K562 (cell line): ENCODE measurements around the gene KNG1. TPM values are rescaled to one million over a fixed set of nuclear protein-coding genes. Genes with fewer than 3 reads are reported as not detected.

Source experiments
- HOXB6 ChIP-seq: fragments of 250-450 bp; sonication (Bioruptor Pico); IDR thresholded peaks from 2 replicates; pipeline ENCODE4 v1.5.1; 2022; ENCODE audit warnings: mild to moderate bottlenecking, borderline replicate concordance
- NEUROD1 ChIP-seq: fragments of 150-350 bp; IDR thresholded peaks from 2 replicates; pipeline ENCODE4 v1.6.1; 2014; ENCODE audit warnings: borderline replicate concordance, low read length, low read depth; ENCODE audit not compliant: partially characterized antibody
- SOX6 ChIP-seq: fragments of 450-650 bp; IDR thresholded peaks from 2 replicates; pipeline ENCODE4 v1.6.1; 2014; ENCODE audit warnings: mild to moderate bottlenecking
- microRNA counts: library from miRNA; unstranded; fragments of <30 nt; microRNA quantifications from one replicate; lab custom pipeline; 2016
- microRNA-seq: library from miRNA; unstranded; fragments of <30 nt; microRNA quantifications from one replicate; pipeline ENCODE4, GENCODE V29; 2018; ENCODE audit warnings: borderline microRNAs expressed
- polyA plus RNA-seq, 8 experiments: library from polyadenylated mRNA; depleted of rRNA in 4 of 8; stranded (reverse) in 5 of 8; unstranded in 3 of 8; fragments of >200 nt; fragmentation: Nextera tagmentation in 2 of 8; fragmentation: Illumina TruSeq in 1 of 8; extraction: Ambion mirVana in 2 of 8; extraction: Trizol in 1 of 8; gene quantifications; 2 replicates each; pipeline versions ENCODE4 v1.2.1 to v1.2.3, GENCODE V29; 2011 to 2014; ENCODE audit warnings: inconsistent platforms in 1 of 8, missing spikeins in 1 of 8
- small RNA-seq: library from RNA; depleted of rRNA; stranded (forward); fragments of <200 nt; gene quantifications from one replicate; pipeline ENCODE3, GENCODE V24; 2014
- total RNA-seq, 7 experiments: library from RNA; depleted of rRNA in 6 of 7; stranded (reverse); fragments of >200 nt in 6 of 7; fragmentation: Illumina TruSeq in 2 of 7; extraction: Trizol in 2 of 7; gene quantifications; 2 replicates each; pipeline versions ENCODE4 v1.2.1 to v1.2.3, GENCODE V29; 2011 to 2021; ENCODE audit warnings: low replicate concordance in 1 of 7

KNG1 gene
- total and polyA plus RNA-seq, 9 of the 15 experiments (the other 6 are each of a cell fraction or from before 2014, with no cell fraction given), result 0.09 TPM; not detected in 8

- TF ChIP-seq HOXB6 (CRISPR knock-in tag) (peak; percentile 68; the same call in 1 of the 2 replicates), SOX6 (no peak), NEUROD1 (no peak)
These were observed 73.3 kb downstream of the KNG1 start (continued) for GRCh38 chr3:186790261-186790981.

MicroRNAs encoded within 50 kb of the gene (microRNA counts, 767-probe panel; counts per million panel counts)
- microRNA hsa-miR-1248 (lab: Ali Mortazavi, UCI), result 1,344 counts per million, percentile 32 among the panel's probes with 10 or more counts

Small RNAs within 50 kb of the gene (microRNA-seq; reads per million reads assigned to microRNA genes)
- gene MIR1248, result 1.0 reads per million, percentile 7 among the genes with 10 or more reads in this experiment

Small RNAs within 50 kb of the gene (small RNA-seq; reads per million reads assigned to genes)
- gene RF00092 (not detected), gene RNU6-1105P (not detected), gene SNORA4 (not detected), gene SNORA63 (not detected), gene SNORA81 (not detected), gene SNORD2 (not detected)

Other genes with a start within 250 kb of the KNG1 start
Only the 7 nearest of the 10 such genes appear.
- 68.1 and 71.4 TPM in 2 replicates for gene DNAJB11, start 146.6 kb upstream of the KNG1 start, total RNA-seq (2014; rRNA removed)
- 63.8 and 65.7 TPM in 2 replicates for gene DNAJB11, start 146.6 kb upstream of the KNG1 start, total RNA-seq (2014; rRNA removed; fragmentation: Illumina TruSeq; extraction: Trizol)
- gene DNAJB11, start 146.6 kb upstream of the KNG1 start, total RNA-seq (2015; rRNA removed; fragmentation: Illumina TruSeq; extraction: Trizol), result 67.1 and 67.7 TPM in 2 replicates
- gene DNAJB11, start 146.6 kb upstream of the KNG1 start, total RNA-seq (2021), result 44.4 and 49.3 TPM in 2 replicates
- gene DNAJB11, start 146.6 kb upstream of the KNG1 start, polyA plus RNA-seq (2011; rRNA removed), result 29.9 and 40.1 TPM in 2 replicates
- 48.7 and 63.9 TPM in 2 replicates for gene DNAJB11, start 146.6 kb upstream of the KNG1 start, polyA plus RNA-seq (2014; fragmentation: Illumina TruSeq; extraction: Trizol)
- 10 to 100 TPM; 14.8 to 16.7 TPM for gene DNAJB11, start 146.6 kb upstream of the KNG1 start, polyA plus RNA-seq (2014; fragmentation: Nextera tagmentation; extraction: Ambion mirVana)
- gene DNAJB11, start 146.6 kb upstream of the KNG1 start, polyA plus RNA-seq (2014; rRNA removed), result 74.7 and 77.0 TPM in 2 replicates
- not detected in 2 replicates for gene AHSG, start 104.3 kb upstream of the KNG1 start, total RNA-seq (2014; rRNA removed)
- gene AHSG, start 104.3 kb upstream of the KNG1 start, total RNA-seq (2014; rRNA removed; fragmentation: Illumina TruSeq; extraction: Trizol), result not detected in 2 replicates
- gene AHSG, start 104.3 kb upstream of the KNG1 start, total RNA-seq (2015; rRNA removed; fragmentation: Illumina TruSeq; extraction: Trizol), result not detected in 2 replicates
- gene AHSG, start 104.3 kb upstream of the KNG1 start, total RNA-seq (2021), result 0.69 and 1.2 TPM in 2 replicates
- gene AHSG, start 104.3 kb upstream of the KNG1 start, polyA plus RNA-seq (2011; rRNA removed), result not detected in 2 replicates
- gene AHSG, start 104.3 kb upstream of the KNG1 start, polyA plus RNA-seq (2014; fragmentation: Illumina TruSeq; extraction: Trizol), result not detected in 2 replicates
- gene AHSG, start 104.3 kb upstream of the KNG1 start, polyA plus RNA-seq (2014; fragmentation: Nextera tagmentation; extraction: Ambion mirVana), result not detected
- gene AHSG, start 104.3 kb upstream of the KNG1 start, polyA plus RNA-seq (2014; rRNA removed), result not detected in 2 replicates
- gene FETUB, start 77.0 kb upstream of the KNG1 start, total RNA-seq (2014; rRNA removed), result not detected in 2 replicates
- not detected in 2 replicates for gene FETUB, start 77.0 kb upstream of the KNG1 start, total RNA-seq (2014; rRNA removed; fragmentation: Illumina TruSeq; extraction: Trizol)
- gene FETUB, start 77.0 kb upstream of the KNG1 start, total RNA-seq (2015; rRNA removed; fragmentation: Illumina TruSeq; extraction: Trizol), result not detected in 2 replicates
- not detected in 2 replicates for gene FETUB, start 77.0 kb upstream of the KNG1 start, total RNA-seq (2021)
- not detected in 2 replicates for gene FETUB, start 77.0 kb upstream of the KNG1 start, polyA plus RNA-seq (2011; rRNA removed)
- not detected in 2 replicates for gene FETUB, start 77.0 kb upstream of the KNG1 start, polyA plus RNA-seq (2014; fragmentation: Illumina TruSeq; extraction: Trizol)
- gene FETUB, start 77.0 kb upstream of the KNG1 start, polyA plus RNA-seq (2014; fragmentation: Nextera tagmentation; extraction: Ambion mirVana), result not detected
- gene FETUB, start 77.0 kb upstream of the KNG1 start, polyA plus RNA-seq (2014; rRNA removed), result not detected in 2 replicates
- gene HRG, start 51.3 kb upstream of the KNG1 start, total RNA-seq (2014; rRNA removed), result not detected in 2 replicates
- not detected in 2 replicates for gene HRG, start 51.3 kb upstream of the KNG1 start, total RNA-seq (2014; rRNA removed; fragmentation: Illumina TruSeq; extraction: Trizol)
- not detected in 2 replicates for gene HRG, start 51.3 kb upstream of the KNG1 start, total RNA-seq (2015; rRNA removed; fragmentation: Illumina TruSeq; extraction: Trizol)
- not detected in 2 replicates for gene HRG, start 51.3 kb upstream of the KNG1 start, total RNA-seq (2021)
- gene HRG, start 51.3 kb upstream of the KNG1 start, polyA plus RNA-seq (2011; rRNA removed), result not detected in 2 replicates
- gene HRG, start 51.3 kb upstream of the KNG1 start, polyA plus RNA-seq (2014; fragmentation: Illumina TruSeq; extraction: Trizol), result not detected in 2 replicates
- gene HRG, start 51.3 kb upstream of the KNG1 start, polyA plus RNA-seq (2014; fragmentation: Nextera tagmentation; extraction: Ambion mirVana), result not detected
- not detected in 2 replicates for gene HRG, start 51.3 kb upstream of the KNG1 start, polyA plus RNA-seq (2014; rRNA removed)
- 307 and 311 TPM in 2 replicates for gene EIF4A2, start 66.2 kb downstream of the KNG1 start, total RNA-seq (2014; rRNA removed)
- 509 and 525 TPM in 2 replicates for gene EIF4A2, start 66.2 kb downstream of the KNG1 start, total RNA-seq (2014; rRNA removed; fragmentation: Illumina TruSeq; extraction: Trizol)
- gene EIF4A2, start 66.2 kb downstream of the KNG1 start, total RNA-seq (2015; rRNA removed; fragmentation: Illumina TruSeq; extraction: Trizol), result 454 and 491 TPM in 2 replicates
- 314 and 345 TPM in 2 replicates for gene EIF4A2, start 66.2 kb downstream of the KNG1 start, total RNA-seq (2021)
- 610 and 754 TPM in 2 replicates for gene EIF4A2, start 66.2 kb downstream of the KNG1 start, polyA plus RNA-seq (2011; rRNA removed)
- 348 and 435 TPM in 2 replicates for gene EIF4A2, start 66.2 kb downstream of the KNG1 start, polyA plus RNA-seq (2014; fragmentation: Illumina TruSeq; extraction: Trizol)
- gene EIF4A2, start 66.2 kb downstream of the KNG1 start, polyA plus RNA-seq (2014; fragmentation: Nextera tagmentation; extraction: Ambion mirVana), result 100 to 1,000 TPM; 329 to 333 TPM
- 486 and 488 TPM in 2 replicates for gene EIF4A2, start 66.2 kb downstream of the KNG1 start, polyA plus RNA-seq (2014; rRNA removed)
- 127 and 138 TPM in 2 replicates for gene RFC4, start 89.1 kb downstream of the KNG1 start, total RNA-seq (2014; rRNA removed)
- 191 and 198 TPM in 2 replicates for gene RFC4, start 89.1 kb downstream of the KNG1 start, total RNA-seq (2014; rRNA removed; fragmentation: Illumina TruSeq; extraction: Trizol)
- 162 and 180 TPM in 2 replicates for gene RFC4, start 89.1 kb downstream of the KNG1 start, total RNA-seq (2015; rRNA removed; fragmentation: Illumina TruSeq; extraction: Trizol)
- 109 and 122 TPM in 2 replicates for gene RFC4, start 89.1 kb downstream of the KNG1 start, total RNA-seq (2021)
- gene RFC4, start 89.1 kb downstream of the KNG1 start, polyA plus RNA-seq (2011; rRNA removed), result 84.9 and 105 TPM in 2 replicates
- gene RFC4, start 89.1 kb downstream of the KNG1 start, polyA plus RNA-seq (2014; fragmentation: Illumina TruSeq; extraction: Trizol), result 161 and 181 TPM in 2 replicates
- gene RFC4, start 89.1 kb downstream of the KNG1 start, polyA plus RNA-seq (2014; fragmentation: Nextera tagmentation; extraction: Ambion mirVana), result 100 to 1,000 TPM; 180 to 227 TPM
- gene RFC4, start 89.1 kb downstream of the KNG1 start, polyA plus RNA-seq (2014; rRNA removed), result 166 and 195 TPM in 2 replicates
- not detected in 2 replicates for gene ADIPOQ, start 125.4 kb downstream of the KNG1 start, total RNA-seq (2014; rRNA removed)
- gene ADIPOQ, start 125.4 kb downstream of the KNG1 start, total RNA-seq (2014; rRNA removed; fragmentation: Illumina TruSeq; extraction: Trizol), result not detected in 2 replicates
- gene ADIPOQ, start 125.4 kb downstream of the KNG1 start, total RNA-seq (2015; rRNA removed; fragmentation: Illumina TruSeq; extraction: Trizol), result not detected in 2 replicates
- gene ADIPOQ, start 125.4 kb downstream of the KNG1 start, total RNA-seq (2021), result 0.04 TPM in 1 of 2 replicates, not detected in the other
- gene ADIPOQ, start 125.4 kb downstream of the KNG1 start, polyA plus RNA-seq (2011; rRNA removed), result 0.01 and 0.03 TPM in 2 replicates
- 0.04 TPM in 2 replicates for gene ADIPOQ, start 125.4 kb downstream of the KNG1 start, polyA plus RNA-seq (2014; fragmentation: Illumina TruSeq; extraction: Trizol)
- under 1 TPM; 0.01 to 0.03 TPM for gene ADIPOQ, start 125.4 kb downstream of the KNG1 start, polyA plus RNA-seq (2014; fragmentation: Nextera tagmentation; extraction: Ambion mirVana)
- gene ADIPOQ, start 125.4 kb downstream of the KNG1 start, polyA plus RNA-seq (2014; rRNA removed), result 0.03 TPM in 1 of 2 replicates, not detected in the other